Activated T-cell treated with anti-CD3 and anti-CD28 coated beads, Interleukin-2, amount 50 U/mL, for 1 hour (primary cell): ENCODE measurements around the gene POTEE.
"Not testable (repeated sequence)": the region's sequence is repeated elsewhere in the genome, so short reads cannot be mapped to it uniquely, and the experiment has no call there.

Experiments
- DNase-seq: peaks from one replicate; pipeline ENCODE4 v3.0.0-alpha.2; 2020

Gene POTEE

DNA sequence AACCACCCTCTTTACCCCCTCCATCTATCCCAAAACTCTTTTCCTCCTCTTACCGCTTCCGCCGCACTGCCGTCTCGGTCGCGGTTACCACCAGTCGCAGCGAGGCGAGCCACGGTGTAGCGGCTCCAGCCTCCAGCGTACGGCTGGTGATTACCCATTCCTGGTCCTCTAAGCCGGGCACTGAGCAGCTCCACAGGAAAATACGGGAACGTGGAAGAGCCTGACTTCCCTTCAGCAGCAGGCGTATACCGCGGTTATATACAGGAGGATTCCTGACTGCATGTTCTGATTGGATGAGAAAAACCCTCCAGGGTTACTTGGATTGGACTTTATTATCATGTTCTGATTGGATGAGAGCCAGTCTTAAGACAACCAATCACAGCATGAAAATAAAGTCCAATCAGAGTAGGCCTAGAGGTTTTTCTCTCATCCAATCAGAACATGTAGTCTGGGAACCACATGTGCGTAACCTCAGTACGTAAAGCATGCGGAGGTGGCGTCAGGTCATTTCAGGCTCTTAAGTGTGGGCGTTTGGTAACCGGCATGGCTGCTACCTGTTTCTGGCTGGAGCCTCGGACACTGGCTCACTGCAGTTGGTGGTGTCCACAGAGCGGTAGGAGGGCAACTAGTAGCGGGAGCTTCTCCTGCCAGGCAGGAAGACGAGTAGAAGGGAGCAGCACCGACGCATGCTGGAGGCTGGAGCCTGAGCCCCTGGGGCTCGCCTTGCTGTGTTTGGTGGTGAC lies at the start of gene POTEE:
POTEE (plus strand) TSS at position 507 of the 743 bp plus-strand sequence. CDS start 8,867 bp downstream, outside the sequence.
- DNase-seq = not testable (repeated sequence)

DNA sequence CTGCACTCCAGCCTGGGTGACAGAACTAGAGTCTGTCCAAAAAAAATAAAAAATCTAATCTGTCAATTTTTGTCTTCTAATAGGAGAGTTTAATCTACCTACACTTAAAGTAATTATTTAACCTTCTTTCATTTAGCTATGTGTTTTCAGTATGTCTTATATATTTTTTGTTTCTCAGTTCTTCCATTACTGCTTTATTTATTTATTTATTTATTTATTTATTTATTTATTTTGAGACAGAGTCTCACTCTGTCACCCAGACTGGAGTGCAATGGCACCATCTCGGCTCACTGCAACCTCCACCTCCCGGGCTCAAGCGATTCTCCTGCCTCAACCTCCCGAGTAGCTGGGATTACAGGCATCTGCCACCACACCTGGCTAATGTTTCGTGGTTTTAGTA lies 43.8 kb upstream of the POTEE start:
- not testable (repeated sequence) for DNase-seq

DNA sequence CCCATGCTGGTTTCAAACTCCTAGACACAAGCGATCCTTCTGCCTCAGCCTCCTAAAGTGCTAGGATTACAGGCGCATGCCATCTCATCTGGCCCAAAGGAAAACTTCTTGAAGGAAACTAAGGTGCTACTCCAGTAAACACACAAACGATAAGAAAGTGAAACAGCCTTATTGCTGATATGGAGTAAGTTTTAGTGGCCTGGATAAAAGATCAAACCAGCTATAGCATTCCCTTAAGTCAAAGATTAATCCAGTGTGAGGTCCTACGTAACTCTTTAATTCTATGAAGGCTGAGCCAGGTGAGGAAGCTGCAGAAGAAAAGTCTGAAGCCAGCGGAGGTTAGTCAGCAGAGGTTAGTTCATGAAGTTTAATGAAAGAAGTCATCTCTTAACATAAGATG lies 40.8 kb upstream of the POTEE start:
- DNase-seq = no peak

DNA sequence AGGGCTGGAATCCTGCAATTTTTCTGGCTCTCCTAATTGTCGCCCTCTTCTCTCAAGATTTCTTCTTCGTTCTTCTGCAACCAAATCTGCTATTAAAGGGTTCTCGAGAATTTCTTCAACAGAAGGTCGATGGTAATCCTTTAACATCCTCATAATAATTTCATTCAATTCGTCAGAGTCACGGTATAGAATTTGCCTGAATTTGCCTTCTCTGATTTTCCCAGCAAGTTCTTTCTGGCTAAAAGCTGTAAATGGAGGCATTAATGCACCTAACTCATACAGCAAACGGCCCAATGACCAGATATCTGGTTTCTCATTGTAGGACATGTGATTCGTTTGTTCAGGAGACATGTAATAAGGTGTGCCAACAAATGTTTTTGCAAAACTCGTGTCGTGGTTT lies 31.3 kb upstream of the POTEE start:
- not testable (repeated sequence) for DNase-seq

DNA sequence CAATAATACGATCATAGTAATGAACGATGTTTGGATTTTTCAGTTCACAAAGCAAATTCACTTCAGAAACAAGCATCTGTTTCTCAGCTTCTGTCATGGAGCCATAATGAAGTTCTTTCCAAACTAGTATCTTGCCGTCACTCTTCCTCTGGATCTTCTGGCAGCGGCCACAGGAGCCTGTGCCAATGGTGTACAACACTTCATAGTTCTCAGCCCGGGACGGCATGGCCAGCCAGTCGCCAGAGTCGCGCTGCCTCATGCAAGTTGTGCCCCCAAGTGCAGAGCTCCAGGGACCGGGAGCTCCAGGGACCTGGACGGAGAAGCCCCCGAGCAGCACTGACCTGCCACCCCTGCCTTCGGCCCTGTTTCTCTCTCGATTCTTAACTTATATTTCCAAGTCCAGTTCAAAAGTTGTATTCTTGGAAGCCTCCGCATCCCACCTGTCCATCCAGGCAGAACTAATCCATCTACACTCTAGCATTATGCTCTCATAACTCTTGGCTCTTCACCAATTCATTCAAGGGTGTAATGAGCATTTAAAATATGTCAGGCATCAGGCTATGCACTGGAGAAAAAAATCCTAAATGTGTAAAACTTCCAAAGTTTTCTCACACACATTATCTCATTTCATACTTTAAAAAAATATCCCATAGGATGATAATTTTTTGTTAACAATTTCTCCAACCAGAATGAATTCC lies 30.5 kb upstream of the POTEE start:
- DNase-seq = not testable (repeated sequence)

DNA sequence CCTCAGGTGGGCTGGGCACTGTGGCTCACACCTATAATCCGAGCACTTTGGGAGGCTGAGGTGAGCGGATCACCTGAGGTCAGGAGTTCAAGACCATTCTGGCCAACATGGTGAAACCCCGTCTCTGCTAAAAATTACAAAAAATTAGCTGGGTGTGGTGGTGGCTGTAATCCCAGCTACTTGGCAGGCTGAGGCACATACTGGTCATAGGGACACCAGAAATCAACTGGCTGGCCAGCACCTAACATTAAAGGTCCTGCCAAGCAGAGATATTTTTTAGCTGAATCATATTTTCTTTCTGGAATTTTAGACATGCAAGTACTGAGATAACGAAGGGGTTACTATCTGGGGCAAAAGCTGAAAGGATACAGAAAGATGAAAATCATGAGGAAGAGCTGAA lies 27.9 kb upstream of the POTEE start:
- not testable (repeated sequence) for DNase-seq

DNA sequence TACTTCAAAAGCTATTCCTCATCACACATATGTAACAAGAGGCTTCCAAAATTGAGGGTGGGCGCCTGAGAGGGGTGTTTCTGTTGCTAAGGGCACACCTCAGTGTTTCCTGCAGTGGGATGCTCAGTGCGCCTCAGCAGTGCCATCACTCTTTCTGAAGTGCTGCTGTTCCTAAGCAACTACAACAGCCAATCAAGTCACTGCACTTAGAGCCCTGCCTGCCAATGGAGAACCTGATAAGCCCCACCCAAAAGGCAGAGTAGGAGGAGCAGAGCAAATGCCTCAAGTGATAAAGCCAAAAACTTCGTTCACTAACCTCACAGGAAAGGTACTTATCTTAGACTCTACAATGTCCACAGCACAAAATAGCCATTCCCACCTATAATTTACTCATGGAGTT lies 15.9 kb upstream of the POTEE start:
- not testable (repeated sequence) for DNase-seq

DNA sequence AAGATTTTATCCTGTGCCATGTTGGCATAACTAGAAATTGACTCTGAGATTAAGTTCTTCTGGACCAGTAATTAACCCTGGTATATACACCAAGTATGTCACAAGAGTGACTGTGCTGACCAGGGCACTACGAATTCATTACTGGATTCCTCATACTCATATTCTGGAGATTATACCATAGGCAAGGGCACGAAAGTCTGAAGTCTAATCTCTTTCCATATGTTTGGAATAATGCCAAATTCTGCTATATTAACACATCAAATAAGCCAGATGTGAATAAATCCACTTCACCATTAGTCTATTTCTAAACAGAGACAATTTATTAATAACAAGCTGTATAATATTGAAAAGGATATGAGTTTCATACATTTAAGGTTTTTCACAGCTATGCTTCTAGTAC lies 13.2 kb upstream of the POTEE start:
- DNase-seq = not testable (repeated sequence)

DNA sequence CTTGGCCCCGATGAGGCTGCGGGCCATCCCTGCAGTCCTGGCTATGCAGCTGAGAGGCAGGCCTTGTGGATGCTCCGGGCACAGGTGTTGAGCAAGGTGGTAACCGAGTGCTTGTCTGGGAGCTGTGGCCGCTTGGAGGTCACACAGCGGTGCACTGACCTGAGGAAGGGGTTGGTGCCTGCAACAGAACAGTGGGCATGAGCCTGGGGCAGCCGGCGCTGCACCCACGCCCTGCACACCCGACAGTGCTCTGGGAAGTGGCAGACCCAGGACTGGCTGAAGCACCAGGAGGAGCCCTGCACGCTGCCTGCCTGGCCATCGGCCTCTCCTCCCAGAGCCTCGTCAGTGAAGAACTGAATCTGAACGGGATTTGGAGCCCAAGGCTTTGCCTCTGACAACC lies 8.2 kb upstream of the POTEE start:
- DNase-seq = no peak

DNA sequence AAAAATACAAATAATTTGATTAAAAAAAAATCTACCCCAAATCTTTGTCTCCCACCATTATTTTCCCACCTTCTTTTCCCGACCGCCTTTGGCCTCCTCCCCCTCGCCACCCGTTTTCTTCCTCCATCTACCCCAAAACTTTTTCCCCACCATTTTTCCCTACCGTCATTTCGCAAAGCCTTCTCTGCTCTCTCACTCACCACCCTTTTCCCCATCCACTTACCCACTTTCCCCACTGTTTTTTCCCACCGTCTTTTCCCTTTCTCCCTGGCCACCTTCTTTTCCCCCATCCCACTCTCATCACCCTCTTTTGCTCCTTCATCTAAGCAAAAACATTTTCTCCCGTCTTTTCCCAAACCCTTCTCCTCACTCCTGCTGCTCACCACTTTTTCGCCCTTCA lies 1.5 kb upstream of the POTEE start:
- not testable (repeated sequence) for DNase-seq

DNA sequence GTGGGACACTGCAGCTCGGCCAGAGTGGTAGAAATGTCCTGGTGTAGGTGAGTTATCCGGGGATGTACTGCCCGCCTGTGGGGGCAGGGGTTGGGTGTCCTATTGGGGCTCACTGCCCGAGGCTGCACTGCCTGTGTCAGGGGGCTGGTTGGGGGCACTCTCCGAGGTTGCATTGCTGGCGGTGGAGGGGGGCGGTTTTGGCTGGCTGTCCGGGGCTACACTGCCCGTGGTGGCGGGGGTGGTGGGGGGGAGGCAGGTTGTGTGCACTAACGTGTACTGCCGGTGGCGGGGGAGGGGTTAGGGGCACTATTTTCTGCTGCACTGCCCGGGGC lies 403 bp downstream of the POTEE start:
- not testable (repeated sequence) for DNase-seq

DNA sequence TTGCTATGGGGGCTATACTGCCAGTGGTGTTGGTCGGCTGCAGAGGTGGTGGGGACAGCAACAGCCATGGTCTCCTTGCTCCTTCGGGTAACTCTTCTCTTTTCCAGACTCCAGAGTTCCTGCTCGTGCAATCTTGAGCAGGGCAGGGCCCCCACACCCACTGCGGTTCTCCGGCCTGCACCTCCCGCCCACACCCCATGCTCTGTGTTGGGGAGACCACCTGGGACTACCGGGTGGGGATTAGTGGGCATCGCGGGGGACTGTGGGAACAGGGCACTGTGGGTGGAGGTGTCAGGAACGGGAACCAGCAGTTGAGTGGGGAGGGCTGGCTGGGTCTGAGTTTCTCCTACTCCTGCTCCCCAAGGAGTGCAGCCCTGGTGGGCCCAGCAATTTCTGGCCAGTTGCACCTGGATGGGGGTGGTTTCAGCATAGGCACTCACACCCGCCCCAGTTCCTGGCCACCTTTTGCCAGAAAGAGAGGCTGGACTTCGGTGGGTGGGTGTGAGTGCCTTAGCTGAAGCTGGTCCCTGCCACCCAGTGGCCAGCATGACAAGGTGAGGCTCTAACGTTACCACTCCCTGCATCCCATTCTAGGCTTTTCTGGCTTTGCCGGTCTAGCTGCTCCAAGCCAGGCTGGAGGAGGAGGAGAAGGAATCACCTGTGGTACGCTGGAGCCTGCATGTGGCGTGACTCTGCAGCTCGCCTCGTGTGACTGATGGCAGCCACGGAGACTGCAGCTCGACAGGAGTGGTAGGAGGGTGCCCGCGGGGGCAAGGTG lies 1.3 kb downstream of the POTEE start:
- DNase-seq = not testable (repeated sequence)

DNA sequence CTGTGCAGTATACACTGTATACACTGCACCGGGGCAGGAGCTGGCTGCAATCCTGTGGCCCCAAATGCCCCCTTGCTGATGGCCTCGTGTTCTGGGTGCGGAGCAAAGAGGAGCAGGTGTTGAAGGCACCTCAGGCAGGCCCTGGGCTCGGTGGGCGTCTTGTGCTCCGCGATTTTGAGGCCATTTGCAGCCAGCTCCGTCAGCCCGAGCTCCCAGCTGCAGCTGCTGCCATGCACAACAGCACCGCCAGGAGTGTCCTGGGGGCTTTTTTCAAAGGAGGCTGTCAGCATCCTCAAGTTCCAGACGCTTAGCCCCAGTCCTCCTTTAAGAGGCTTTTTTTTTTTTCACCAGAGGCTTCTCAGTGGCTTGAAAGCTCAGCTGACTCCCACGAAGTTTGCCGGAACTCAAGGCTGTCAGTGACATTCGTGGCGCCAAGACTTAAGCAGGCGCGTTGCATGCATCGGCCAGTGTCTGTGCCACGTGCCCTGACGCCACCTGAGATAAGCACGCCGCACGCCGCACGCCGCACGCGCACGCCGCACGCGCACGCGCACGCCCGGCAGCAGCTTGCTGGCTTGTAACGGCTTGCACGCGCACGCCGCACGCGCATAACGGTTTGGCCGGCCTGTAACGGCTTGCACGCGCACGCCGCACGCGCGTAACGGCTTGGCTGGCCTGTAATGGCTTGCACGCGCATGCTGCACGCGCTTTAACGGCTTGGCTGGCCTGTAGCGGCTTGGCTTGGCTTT lies 8.1 kb downstream of the POTEE start:
- not testable (repeated sequence) for DNase-seq

DNA sequence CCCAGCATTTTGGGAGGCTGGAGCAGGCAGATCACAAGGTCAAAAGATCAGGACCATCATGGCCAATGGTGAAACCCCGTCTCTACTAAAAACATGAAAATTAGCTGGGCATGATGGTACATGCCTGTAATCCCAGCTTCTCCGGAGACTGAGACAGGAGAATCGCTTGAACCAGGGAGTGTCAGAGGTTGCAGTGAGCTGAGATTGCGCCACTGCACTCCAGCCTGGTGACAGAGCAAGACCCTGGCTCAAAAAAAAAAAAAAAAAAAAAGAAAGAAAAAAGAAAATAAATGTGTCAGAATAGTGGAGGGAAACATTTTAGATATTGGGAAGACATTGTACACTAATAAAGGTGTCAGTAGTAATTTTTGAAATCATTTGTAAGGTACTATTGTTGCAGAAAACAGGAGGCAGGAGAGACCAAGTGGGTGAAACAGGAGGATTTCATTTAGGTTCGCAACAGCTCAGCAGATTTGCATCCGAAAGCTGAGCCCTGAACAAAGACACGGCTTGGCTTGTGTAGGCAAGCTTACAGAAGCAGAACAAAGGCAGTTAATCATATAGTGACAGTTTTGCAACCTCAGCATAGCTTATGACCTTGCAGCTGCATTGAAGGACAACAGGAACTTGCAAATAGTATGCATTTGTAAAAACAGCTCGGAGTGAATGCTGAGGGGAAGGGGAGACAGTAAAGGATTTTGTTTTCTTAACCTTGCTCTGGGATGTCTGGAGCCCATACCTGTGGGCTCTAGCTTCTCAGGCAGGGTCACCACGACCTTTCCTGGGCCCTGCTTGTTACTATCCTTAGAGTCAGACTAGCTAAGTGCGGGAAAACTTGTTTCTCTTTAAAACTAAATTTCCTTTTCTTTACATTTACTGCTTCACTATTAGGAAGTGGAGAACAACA lies 26.5 kb downstream of the POTEE start:
- not testable (repeated sequence) for DNase-seq
